ENCODE measurements around the gene IFT57. TPM values are rescaled to one million over a fixed set of nuclear protein-coding genes. Genes with fewer than 3 reads are reported as not detected.
"Not testable (repeated sequence)": the region's sequence is repeated elsewhere in the genome, so short reads cannot be mapped to it uniquely, and the experiment has no call there.

Gene IFT57
- total RNA-seq = 23.1 TPM
- long read RNA-seq, transcript IFT57-201 (11 exons, 3,203 nt) = major isoform, 49 of 52 reads
- long read RNA-seq, partial matches to known transcripts = 2 of 52 reads
- long read RNA-seq, other reads (novel, unspliced or antisense) = 1 of 52 reads

GRCh38 chr3:108221911-108222852, at the start of gene IFT57:
IFT57 (minus strand) TSS chr3:108222424; CDS start chr3:108222322, 102 bp downstream.
- intact Hi-C loops (cut with DNase I) = loop anchor here (5.0 to 10.0 kb wide), 2 partner anchors 130 to 267 kb away; partner anchors contain the start of gene CD47
- peak; percentile 97 for DNase-seq (ENCODE audit: low spot score)

DNA sequence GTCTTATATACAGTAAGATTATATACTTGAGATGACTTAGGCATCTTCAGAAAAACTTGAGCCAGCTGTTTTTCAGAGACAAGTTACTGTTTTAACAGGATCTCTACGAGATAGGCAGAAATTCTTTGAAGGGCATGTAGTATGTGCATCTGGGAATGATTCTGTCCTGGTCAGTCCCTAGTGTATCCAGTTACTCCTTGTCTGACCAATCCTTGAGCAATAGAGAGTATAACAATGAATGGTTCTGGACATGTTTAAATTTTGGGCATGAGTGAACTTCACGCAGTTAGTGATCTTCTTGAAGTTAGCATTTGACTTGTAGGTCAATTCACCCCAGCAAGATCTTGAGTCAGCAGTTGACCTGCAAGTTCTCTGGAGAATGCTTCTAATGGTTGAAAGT, 49.4 kb upstream of the IFT57 start:
- no peak for DNase-seq (ENCODE audit: low spot score)
- intact Hi-C loops (cut with DNase I) = no loop called here

DNA sequence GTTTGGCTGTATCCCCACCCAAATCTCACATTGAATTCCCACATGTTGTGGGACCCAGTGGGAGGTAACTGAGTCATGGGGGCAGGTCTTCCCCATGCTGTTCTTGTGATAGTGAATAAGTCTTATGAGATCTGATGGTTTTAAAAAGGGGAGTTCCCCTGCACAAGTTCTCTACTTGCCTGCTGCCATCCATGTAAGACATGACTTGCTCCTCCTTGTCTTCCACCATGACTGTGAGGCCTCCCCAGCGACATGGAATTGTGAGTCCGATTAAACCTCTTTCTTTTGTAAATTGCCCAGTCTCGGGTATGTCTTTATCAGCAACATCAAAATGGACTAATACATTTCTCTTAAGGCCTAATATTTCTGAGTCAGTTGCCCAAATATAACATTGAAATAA, 46.0 kb upstream of the IFT57 start:
- DNase-seq (ENCODE audit: low spot score); intact Hi-C loops (cut with DNase I): not testable (repeated sequence)

- intact Hi-C loops (cut with DNase I); DNase-seq (ENCODE audit: low spot score): not testable (repeated sequence)
These were observed 42.5 kb upstream of the IFT57 start for GRCh38 chr3:108264534-108265298.

- no peak for DNase-seq (ENCODE audit: low spot score)
- intact Hi-C loops (cut with DNase I) = no loop called here
These were observed 32.9 kb upstream of the IFT57 start for GRCh38 chr3:108255131-108255530.

DNA sequence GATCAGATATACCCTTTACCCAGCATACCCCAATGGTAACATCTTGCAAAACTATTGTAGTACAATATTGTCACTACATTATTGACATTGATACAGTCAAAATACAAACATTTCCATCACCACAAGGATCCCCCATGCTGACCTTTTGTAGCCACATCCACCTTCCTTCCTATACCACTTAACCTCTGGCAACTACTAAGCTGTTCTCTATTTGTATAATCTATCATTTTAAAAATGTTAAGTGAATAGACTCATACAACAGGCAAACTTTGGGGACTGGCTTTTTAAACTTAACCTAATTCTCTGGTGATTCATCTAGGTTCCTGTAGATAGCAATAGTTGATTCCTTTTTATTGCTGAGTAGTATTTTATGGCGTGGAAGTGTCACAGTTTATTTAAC, 29.6 kb upstream of the IFT57 start:
- DNase-seq (ENCODE audit: low spot score) = no peak
- intact Hi-C loops (cut with DNase I) = no loop called here

DNA sequence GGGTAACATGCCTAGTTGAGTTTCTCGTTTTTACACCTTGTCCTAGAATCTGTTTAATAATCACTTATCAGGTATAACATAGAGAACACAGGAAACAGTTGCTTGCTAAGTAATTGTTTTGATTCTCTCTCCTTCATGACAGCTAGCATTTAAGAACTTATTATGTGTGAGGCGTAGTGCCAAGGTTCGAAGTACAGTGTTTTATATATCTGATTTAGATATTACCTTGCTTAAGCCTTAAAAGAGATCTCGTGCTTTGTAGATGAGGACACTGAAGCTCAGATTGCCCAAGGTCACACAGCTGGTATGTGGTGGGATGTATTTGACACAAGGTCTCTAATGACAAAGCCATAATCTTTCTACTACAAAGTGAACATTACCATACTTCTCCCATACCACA, 29.0 kb upstream of the IFT57 start:
- intact Hi-C loops (cut with DNase I) = no loop called here
- no peak for DNase-seq (ENCODE audit: low spot score)

- no peak for DNase-seq (ENCODE audit: low spot score)
These were observed 28.4 kb upstream of the IFT57 start for GRCh38 chr3:108250626-108251025.

DNA sequence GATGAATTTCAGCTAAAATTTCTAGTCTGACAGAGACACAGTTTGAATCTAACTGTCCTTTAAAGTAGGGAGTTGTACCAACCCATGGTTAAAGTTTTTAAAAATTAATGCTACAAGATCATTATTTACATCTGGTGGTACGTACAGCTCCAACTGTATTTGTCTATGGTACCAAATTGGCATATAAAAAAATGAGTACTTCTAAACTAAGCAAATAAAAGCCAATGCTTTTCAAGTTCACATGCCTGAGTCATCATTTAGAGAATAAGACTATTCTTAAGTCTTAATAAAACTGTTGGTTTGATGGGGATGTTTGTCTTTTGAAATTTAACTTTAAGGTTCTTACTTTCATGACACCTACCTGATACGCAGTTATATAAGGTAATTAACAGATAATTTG, 21.0 kb upstream of the IFT57 start:
- no peak for DNase-seq (ENCODE audit: low spot score)
- intact Hi-C loops (cut with DNase I) = no loop called here

More at GRCh38 chr3:108250626-108251025, 28.4 kb upstream of the IFT57 start:
- intact Hi-C loops (cut with DNase I) = no loop called here

GRCh38 chr3:108242776-108243175, 20.6 kb upstream of the IFT57 start:
- no peak for DNase-seq (ENCODE audit: low spot score)
- intact Hi-C loops (cut with DNase I) = no loop called here

GRCh38 chr3:108241721-108242120, 19.5 kb upstream of the IFT57 start:
- DNase-seq (ENCODE audit: low spot score) = no peak
- intact Hi-C loops (cut with DNase I) = no loop called here

DNA sequence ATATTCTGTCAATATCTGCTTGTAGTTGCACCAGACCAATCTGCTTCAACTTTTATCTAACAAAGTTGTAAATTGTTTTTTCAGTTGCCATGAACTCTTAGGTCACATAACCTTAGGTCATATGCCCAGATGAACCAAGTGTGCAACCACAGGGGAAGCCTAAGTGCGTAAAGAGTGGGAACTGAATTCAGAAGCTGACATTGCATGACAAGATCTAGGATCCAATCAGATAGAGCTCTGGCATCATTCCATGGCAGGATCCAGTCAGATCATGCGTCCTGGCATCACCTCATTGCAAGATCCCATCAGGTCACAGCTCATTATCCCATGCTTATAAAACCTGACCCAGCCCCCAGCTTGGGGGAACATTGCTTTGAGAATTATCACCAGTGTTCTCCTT, 18.9 kb upstream of the IFT57 start:
- intact Hi-C loops (cut with DNase I) = no loop called here

GRCh38 chr3:108239082-108239481, 16.9 kb upstream of the IFT57 start:
- DNase-seq (ENCODE audit: low spot score) = no peak
- intact Hi-C loops (cut with DNase I) = no loop called here

More for the DNA sequence above, 18.9 kb upstream of the IFT57 start:
- no peak for DNase-seq (ENCODE audit: low spot score)

GRCh38 chr3:108235290-108235689, 13.1 kb upstream of the IFT57 start:
- DNase-seq (ENCODE audit: low spot score) = no peak
- intact Hi-C loops (cut with DNase I) = no loop called here

DNA sequence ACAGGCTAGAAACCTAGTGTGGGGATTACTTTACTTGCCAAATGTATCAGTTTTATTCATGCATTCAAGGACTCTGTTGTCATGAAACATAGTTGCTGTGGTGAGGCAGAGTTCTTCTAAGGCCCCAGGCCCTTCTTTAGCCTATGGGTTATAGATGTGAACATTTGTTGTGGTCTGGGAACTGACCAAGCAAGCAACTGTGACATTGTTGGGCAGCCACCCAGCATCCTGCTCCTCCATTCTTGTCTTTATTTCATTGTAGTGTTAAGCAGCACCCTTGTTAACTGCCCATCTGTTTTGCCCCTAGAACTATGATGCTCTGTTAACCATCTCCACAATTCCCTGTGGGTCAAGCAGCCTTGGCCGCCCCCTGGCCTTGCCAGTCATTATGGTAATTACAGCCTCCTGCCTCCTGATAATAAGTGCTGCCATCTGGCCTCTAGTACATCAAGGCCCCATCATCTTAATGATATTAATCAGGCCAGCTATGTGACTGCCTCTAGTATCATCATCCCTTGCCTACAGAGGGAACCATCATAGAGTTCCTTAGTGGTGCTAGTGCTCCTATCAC, 12.2 kb upstream of the IFT57 start:
- DNase-seq (ENCODE audit: low spot score) = no peak
- intact Hi-C loops (cut with DNase I) = no loop called here

- intact Hi-C loops (cut with DNase I) = loop anchor here (10.0 kb wide), 1 partner anchor 273 kb away; no protein-coding TSS in a partner anchor
- DNase-seq (ENCODE audit: low spot score) = no peak
These were observed 6.1 kb upstream of the IFT57 start for GRCh38 chr3:108228286-108228685.

DNA sequence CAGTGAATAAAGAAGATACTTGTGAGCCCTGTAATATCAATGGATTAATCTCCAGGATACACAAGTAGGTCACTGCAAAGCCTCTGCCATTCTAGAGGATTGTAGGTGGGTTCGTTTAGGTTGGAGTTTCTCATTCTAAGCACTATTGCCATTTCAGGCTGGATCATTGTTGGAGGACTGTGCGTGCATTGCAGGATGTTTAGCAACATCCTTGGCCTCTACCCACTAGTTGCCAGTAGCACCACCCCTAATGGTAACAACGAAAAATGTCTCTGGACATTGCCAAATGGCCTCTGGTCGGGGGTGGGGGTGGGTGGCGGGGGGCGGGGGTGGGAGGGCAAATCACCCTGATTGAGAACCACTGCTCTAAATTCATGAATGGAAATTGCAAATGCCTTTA, 4.9 kb upstream of the IFT57 start:
- intact Hi-C loops (cut with DNase I) = loop anchor here (10.0 kb wide), 1 partner anchor 272 kb away; no protein-coding TSS in a partner anchor
- no peak for DNase-seq (ENCODE audit: low spot score)

- intact Hi-C loops (cut with DNase I) = loop anchor here (10.0 kb wide), 1 partner anchor 270 kb away; no protein-coding TSS in a partner anchor
These were observed 3.0 kb upstream of the IFT57 start for GRCh38 chr3:108225221-108225620.

DNA sequence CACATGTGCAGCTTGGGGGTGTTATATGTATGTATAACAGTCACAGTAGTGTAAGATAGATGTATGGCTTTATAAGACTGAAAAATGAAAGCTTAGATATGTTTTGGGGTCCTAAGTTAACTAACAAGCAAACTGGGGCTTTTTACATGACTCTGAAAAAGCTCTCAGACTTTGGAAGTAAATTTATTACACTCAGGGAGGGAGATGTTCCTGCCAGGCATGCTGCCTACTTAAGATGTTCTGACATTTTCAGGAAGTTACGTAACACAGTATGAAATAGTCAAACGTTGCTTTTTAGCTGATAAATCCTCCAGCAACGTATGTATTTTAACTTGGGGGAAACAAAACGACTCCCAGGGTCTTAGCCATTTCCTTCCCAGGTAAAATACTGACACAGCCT, 1.7 kb upstream of the IFT57 start:
- DNase-seq (ENCODE audit: low spot score) = no peak
- intact Hi-C loops (cut with DNase I) = loop anchor here (5.0 to 10.0 kb wide), 2 partner anchors 132 to 269 kb away; partner anchors contain the start of gene CD47

More at GRCh38 chr3:108225221-108225620, 3.0 kb upstream of the IFT57 start:
- no peak for DNase-seq (ENCODE audit: low spot score)

Data from cardiac septum (tissue), 1 donor.